ENCODE data around the gene TRA2A. TPM values are rescaled to one million over a fixed set of nuclear protein-coding genes. Genes with fewer than 3 reads are reported as not detected.
"Not testable (repeated sequence)": the region's sequence is repeated elsewhere in the genome, so short reads cannot be mapped to it uniquely, and the experiment has no call there.

TRA2A gene
- 26.6 and 27.8 TPM in 2 replicates for polyA plus RNA-seq (2014; cell fraction: cytosol; rRNA removed)
- polyA plus RNA-seq (2014; cell fraction: nucleus; rRNA removed) = 60.7 and 204 TPM in 2 replicates

DNA sequence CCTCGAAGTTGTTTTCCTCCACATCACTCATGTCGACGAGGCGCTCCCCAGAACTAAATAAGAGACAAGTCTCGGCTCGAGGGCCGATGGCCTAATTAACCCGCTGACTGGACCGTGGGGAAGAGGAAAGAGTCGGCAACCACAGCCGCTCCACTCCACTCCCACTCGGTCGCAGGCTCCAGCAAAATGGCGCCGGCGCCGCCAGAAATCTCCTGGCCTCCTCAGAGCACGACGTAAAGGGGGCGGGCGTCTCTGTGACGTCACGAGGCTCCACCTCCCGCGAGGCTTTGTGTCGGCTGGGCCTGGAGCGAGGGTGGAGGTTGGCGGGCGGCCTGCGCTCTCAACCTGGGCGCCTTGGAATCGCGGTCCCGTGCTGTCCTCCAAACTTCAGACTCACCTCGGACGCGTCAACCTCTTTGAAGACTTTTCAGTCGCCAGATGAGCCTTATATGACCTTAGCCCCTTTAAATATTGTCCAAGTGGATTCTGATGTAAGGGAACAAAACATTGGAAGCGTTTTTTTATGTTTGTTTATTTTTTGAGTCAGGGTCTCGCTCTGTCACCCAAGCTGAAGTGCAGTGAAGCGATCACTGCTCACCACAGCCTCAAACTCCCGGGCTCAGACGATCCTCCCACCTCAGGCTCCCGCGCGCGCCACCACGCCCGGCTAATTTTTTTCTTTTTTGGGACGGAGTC lies at the start of gene TRA2A:
Gene TRA2A, minus strand, starts transcription at position 188 of the 696 bp plus-strand sequence. Its CDS starts 157 bp downstream, at position 31.
- DNase-seq (ENCODE audit: low spot score) = peak; percentile 94

DNA sequence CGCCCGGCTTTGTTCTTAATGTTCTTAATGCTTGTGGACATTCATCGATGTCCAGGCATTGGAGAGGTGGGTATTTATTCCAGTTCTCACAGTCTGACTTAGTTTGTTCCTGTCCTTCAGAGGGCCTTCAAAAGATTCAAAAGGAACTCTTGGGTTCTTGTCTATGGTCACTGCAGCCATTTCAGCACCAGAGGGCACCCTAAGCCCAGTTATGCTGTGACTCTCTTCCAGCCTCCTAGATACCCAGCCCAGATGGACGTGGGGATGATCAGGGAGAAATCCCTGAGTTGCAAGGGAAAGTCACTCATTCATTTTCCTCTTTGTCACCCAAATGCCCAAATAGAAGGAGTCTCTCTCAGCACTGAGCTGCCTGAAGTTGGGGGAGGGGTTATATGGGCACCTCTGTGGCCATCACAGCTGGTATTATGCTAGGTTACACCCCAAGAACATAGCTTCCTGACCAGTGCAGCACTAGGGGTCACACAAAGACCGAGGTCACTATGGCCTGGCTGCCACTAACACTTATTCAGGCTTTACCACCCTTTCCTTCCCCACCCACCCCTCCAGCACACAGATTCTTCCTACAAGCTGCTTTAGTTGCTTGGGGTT lies 38.9 kb upstream of the TRA2A start:
- DNase-seq (ENCODE audit: low spot score) = peak; percentile 81

DNA sequence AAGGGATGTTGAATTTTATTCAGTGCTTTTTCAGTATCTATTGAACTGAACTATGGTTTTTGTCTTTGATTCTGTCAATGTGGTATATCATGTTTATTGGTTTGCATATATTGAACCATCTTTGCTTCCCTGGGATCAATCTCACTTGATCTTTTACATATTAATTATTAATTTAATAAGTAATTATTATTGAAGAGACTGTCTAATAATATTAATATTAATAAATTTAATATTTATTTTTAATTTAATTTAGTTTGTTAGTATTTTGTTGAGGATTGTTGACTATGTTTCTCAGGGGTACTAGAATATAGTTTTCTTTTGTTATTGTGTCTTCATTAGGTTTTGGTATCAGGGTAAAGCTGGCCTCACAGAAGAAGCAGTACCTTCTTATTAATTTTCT lies 26.5 kb upstream of the TRA2A start:
- DNase-seq (ENCODE audit: low spot score) = no peak

DNA sequence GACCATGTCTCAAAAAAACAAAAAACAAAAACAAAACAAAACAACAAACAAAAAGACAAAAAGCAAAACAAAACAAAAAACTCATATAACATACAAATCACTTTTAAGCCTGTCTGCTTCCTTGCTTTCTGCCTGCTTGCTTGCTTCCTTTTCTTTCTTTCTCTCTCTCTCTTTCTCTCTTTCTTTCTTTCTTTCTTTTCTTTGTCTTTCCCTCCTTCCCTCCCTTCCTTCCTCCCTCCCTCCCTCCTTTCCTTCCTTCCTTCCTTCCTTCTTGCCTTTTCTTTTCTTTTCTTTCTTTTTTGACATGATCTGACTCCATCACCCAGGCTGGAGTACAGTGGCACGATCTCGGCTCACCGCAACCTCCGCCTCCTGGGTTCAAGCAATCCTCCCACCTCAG lies 15.9 kb upstream of the TRA2A start:
- DNase-seq (ENCODE audit: low spot score) = no peak

DNA sequence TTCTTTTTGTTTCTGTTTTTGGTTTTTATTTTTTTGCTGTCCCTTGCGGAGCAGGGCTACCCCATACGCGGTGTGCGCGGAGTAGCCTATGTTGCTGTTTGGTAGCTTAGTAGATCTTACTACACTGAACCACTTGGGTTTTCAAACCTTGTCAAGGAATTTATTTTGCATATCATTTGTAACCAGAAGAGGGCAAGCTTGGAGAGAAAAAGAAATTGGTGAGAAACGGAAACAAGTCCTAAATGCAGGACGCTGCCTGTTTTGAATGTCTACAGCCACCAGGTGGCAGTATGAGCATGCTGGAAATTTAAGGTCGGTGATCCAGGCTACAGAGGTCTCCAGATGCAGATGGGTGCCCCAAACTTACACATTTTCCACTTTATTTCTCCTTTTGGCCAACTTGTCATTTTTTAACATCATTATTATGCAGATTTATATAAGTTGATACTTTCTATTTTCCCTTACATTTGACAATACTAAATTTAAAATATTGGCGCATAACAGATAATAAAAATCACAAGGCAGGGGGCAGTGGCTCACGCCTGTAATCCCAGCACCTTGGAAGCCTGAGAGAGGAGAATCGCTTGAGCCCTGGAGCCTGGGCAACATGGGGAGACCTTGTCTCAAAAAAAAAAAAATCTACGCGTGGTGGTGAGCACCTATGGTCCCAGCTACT lies 15.3 kb upstream of the TRA2A start:
- DNase-seq (ENCODE audit: low spot score) = peak; percentile 90

DNA sequence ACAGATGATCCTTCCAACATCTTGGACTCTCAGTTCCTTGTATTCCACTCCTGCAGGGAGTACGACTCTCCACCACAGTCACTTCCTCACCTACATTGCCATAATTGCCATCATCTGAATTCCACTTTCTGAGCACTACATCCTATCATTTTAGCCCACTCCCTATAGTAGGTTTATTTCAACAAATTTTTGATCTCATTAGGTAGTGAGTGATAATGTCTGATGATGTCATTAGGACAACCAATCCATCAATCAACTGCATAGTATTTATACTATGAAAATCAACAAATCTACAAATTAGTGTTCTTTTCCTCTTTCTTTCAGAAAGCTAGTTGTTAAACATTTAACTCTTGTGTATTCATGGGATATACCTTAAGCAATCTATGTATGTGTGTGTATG lies 13.7 kb upstream of the TRA2A start:
- no peak for DNase-seq (ENCODE audit: low spot score)

DNA sequence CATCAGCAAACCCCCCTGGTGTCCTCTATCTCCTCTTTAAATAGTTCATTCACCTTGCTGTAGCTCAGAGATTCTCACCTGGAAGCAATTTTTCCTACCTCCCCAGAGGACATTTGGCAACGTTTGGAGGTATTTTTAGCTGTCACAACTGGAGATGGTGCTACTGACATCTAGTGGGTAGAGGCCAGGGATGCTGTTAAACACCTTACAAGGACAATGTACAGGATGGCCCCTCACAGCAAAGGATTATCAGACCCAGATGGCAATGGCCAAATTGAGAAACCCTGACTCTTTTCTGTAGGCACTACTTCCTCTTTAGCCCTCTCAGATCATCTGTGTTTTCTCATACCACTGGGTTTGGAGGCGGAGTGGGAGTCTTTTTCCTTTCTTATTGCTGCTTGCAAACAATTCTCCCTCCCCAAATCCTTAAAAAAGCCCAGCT lies 13.2 kb upstream of the TRA2A start:
- DNase-seq (ENCODE audit: low spot score) = peak; percentile 57

DNA sequence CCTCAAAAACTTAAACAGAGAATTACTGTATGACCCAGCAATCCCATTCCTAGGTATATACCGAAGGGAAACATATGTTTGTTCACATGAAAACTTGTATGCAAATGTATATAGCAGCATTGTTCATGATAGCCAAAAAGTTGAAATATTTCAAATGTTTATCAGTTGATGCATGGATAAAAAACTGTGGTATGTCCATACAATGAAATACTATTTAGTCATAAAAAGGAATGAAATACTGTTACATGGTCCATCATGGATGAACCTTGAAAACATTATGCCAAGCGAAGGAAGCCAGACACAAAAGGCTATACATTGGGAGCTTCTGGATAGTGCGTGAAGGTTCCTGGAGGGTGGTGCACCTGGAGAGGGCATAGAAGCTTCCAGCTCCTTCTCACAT lies 11.0 kb upstream of the TRA2A start:
- no peak for DNase-seq (ENCODE audit: low spot score)

DNA sequence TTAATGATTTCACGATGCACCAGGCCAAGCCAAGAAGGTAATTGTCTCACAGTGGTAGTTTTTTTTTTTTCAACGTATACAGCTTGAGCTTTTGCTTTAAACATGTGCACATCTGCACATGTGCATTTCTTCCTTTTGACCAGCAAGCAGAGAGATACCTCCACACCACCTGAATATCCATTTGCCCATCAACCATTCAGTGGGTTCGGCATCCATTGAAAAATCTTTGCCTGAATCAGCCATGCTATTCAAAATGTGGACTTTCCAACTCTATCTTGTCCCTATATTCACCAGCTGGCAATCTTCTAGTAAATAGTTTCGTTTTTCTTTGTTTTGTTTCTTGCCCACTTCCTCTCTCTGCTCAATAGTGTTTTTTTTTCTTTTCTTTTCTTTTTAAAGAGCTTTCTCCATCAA lies 7.7 kb upstream of the TRA2A start:
- DNase-seq (ENCODE audit: low spot score) = no peak

DNA sequence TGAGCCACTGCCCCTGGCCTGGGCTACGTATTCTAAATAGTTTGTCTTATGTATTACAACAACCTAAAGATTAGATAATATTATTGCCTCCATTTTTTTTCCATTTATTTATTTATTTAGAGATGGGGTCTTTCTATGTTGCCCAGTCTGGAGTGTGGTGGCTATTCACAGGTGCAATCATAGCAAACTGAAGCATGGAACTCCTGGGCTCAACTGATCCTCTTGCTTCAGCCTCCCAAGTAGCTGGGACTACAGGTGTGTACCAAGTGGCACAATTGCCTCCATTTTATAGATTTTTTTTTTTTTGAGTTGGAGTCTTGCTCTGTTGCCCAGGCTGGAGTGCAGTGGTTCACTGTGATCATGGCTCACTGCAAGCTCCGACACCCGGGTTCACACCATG lies 6.5 kb upstream of the TRA2A start:
- no peak for DNase-seq (ENCODE audit: low spot score)

DNA sequence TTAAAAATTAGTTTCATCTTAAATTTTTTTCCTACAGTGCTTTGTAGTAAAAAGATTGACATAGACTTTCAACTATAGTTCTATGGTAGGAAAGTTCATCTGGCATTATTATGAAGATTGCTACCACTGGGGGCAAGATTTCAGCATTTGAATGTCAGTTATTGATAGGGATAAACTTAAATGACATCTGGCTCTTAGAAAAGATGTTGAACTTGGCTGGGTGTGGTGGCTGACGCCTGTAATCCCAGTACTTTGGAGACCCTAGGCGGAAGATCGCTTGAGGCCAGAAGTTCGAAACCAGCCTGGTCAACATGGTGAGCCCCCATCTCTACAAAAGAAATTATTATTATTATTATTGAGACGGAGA lies 1.4 kb upstream of the TRA2A start:
- no peak for DNase-seq (ENCODE audit: low spot score)

DNA sequence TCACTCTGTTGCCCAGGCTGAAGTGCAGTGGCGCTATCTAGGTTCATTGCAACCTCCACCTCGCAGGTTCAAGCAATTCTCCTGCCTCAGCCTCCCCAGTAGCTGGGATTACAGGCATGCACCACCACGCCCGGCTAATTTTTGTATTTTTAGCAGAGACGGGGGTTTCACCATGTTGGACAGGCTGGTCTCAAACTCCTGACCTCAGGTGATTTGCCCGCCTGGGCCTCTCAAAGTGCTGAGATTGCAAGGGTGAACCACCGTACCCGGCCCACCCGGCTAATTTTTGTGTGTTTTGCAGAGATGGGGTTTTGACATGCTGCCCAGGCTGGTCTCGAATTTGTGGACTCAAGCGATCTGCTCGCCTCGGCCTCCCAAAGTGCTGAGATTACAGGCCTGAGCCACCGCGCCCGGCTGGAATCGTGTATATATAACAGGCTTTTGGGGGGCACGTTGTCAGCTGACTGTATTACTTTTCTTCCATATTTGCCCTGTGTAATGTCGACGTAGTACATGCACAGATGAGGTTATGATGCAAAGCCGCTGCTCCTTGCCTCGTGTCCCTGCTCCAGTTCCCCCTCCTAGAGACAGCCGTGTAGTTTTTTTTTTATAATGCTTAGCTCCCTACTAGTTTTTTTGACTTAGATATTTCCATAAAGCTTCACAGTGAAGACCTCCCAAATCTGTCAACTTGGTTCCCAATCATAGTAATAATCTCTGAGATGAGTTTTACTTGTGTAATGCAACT lies 883 bp upstream of the TRA2A start:
- DNase-seq (ENCODE audit: low spot score) = no peak

DNA sequence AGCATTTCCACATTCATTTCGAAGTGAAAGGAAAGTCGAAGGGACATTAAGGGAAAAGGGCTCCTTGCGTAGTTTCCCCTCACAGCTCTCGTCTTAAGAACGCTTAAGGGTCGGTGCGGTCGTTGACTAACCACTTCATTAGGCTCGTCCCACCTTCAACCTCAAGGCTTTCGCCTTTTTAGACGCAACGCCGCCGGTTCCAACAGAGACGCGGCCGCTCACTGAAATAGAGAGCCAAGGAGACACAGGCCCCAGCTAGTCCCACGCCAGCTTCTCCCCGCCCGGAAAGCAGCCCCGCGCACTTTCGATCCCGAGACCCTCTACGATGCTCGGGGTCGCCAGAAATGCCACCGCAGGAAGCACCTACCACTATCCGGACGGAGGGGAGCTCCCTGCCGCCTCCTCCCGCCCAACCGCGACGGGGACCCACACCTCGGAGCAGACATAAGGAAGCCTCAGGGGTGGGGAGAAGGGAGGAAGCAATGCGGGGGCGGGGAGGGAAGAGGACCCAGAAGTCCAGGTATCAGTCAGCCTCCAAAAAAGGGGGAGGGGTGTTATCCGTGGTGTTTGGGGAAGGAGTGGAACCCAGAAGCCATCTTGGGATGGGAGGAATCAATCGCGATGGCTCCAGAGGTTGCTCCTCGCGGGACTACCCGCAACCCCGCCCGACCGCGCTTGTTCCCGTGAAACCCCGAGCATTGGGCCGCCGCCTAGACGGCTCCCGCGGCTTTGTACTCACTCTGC lies 559 bp downstream of the TRA2A start:
- DNase-seq (ENCODE audit: low spot score) = peak; percentile 63

DNA sequence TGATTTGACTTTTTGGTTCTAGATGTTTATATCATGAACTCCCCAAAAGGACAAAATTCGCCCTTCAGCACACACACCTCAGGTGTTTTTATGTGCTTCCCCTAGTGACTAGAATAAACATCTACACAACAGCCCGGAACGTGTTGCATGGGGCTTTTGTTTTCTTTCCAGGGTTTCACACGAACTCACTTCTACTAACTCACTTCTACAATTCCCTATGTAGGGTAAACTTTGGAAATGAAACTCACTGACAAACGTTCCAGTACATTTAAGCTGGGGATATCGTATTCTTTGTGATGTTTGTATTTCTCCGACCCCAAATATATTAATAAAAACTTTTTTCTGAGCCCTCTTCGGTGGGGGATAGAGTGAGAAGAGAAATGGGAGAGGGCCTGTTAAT lies 1.4 kb downstream of the TRA2A start:
- DNase-seq (ENCODE audit: low spot score) = peak; percentile 17

DNA sequence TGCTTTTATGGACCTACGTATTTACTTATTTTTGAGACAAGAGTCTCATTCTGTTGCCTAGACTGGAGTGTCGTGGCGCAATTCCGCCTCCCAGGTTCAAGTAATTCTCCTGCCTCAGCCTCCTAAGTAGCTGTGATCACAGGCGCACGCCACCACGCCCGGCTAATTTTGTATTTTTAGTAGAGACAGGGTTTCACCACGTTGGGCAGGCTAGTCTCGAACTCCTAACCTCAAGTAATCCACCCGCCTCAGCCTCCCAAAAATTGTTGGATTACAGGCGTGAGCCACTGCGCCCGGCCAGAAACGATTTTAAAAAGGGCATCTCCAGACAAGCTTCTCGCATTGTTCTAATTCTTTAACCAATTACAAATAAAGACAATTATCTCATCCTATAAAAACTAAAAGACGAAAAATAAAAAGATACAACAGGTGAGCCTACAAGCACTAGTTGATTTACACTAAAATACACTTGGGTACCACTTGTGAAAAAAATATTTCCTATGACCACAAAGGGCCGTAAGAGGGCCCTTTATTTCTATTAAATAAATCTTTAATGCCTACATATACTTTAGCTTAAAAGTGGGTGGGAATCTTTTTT lies 2.4 kb downstream of the TRA2A start:
- no peak for DNase-seq (ENCODE audit: low spot score)

DNA sequence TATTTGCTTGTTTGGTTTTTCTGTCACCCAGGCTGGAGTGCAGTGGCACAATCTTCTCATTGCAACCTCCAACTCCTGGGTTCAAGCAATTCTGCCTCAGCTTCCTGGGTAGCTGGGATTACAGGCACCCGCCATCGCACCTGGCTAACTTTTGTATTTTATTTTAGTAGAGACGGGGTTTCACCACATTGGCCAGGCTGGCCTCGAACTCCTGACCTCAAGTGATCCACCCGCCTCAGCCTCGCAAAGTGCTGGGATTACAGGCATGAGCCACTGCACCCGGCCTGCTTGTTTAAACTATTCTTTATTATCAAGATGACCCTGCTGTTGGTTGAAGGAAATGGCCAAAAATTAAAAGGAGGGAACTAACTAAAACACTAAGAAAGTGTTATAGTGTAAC lies 6.2 kb downstream of the TRA2A start:
- DNase-seq (ENCODE audit: low spot score) = not testable (repeated sequence)

DNA sequence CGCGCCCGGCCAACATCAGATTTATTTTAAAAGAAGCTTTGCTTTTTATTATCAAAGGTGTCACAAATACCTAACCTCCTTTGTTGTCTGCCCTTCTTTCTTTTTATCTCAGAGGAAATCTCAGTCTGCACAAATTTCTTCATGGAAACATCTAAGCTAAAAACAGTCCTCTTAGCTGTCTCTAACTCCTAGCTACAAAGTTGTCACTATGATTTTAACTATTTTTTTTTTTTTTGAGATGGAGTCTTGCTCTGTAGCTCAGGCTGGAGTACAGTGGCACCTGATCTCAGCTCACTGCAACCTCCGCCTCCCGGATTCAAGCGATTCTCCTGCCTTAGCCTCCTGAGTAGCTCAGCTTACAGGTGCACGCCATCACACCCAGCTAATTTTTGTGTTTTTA lies 7.3 kb downstream of the TRA2A start:
- DNase-seq (ENCODE audit: low spot score) = no peak

DNA sequence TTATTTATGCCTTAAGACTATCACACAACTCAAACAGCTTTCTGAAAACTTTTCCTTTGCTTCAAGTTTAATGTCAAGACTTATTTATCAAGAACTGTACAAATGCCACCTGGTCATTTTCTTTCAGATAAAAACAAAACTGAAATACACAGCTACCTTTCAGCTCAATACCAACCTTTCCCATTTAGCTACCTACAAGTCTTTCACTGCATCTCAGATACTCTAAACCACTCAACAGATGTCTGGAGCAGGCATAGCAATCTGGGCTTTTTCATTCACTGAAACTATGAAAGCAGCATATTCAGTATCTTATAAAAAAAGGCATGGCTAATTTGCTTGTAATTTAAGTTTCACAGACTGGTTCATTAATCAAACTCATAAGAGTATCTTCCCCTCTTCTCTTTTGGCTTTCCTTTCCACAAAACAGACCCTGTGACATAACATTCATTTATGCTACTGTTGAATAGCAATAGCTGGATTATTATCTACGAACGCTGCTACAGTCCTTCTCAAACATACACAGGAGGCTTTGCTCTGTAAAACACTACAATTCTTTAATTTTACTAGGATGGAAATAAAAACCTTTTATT lies 8.2 kb downstream of the TRA2A start:
- no peak for DNase-seq (ENCODE audit: low spot score)

DNA sequence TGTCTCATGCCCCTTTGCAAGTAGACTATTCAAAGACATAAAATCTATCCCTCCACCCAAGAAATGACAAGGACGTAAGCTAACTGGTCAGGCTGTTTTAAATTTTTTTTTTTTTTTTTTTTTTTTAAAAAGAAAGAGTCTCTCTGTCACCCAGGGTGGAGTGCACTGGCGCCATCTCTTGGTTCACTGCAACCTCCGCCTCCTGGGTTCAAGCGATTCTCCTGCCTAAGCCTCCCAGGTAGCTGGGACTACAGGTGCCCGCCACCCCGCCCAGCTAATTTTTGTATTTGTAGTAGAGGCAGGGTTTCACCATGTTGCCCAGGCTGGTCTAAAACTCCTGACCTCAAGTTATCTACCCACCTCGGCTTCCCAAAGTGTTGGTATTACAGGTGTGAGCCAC lies 11.2 kb downstream of the TRA2A start:
- DNase-seq (ENCODE audit: low spot score) = no peak

DNA sequence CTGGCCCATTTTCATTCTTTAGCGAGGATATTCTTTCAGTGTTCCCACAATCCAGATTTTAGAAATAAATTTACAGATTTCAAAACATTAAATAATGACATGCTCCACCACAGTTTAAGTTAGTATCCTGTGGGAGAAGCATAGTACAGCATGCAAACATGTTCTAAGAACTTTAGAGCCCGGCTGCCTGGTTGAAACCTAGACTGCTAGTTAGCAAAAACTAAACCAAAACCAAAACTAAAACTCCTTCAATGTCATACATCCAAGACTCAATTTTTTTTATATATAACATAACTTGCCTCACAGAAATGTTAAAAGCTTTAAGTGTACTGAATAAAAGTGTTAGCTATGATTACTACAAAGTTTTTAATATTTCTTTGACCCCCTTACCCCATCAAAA lies 17.0 kb downstream of the TRA2A start:
- no peak for DNase-seq (ENCODE audit: low spot score)

DNA sequence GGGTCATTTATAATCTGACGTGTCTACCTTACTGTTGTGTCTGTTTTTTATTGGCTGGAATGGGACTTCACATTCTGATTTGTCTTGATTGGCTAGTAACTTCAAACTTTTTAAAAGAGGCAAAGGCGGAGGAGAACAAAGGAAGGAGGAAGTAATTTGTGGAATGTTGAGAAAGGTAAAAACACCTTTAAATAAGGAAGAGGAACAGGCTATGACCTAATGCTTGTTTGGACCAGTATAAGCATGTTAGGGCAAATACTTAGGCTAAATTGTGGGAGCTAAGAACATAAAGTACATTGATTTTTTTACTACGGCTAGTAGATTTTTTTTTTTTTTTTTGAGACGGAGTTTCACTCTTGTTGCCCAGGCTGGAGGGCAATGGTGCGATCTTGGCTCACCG lies 18.0 kb downstream of the TRA2A start:
- not testable (repeated sequence) for DNase-seq (ENCODE audit: low spot score)

Measured in SK-N-DZ (cell line).